IMR-90 (cell line): Measurements from ENCODE around the gene CCDC170. TPM values are rescaled to one million over a fixed set of nuclear protein-coding genes. Genes with fewer than 3 reads are reported as not detected.

Experiments
- ATAC-seq: fragments of 200-7000 bp; cut with Tn5 transposase; 2 replicates; pipeline ENCODE4 v1.9.1; 2020; ENCODE audit warnings: low read depth, mild to moderate bottlenecking, moderate library complexity
- BruUV-seq: library from RNA; stranded (reverse); fragments of 400-500 nt; replicated peaks from 2 replicates; lab custom pipeline; 2021; lab: Mats Ljungman, UMichigan
- CTCF ChIA-PET: fragments of 300-600 bp; formaldehyde crosslinking; extraction: SDS; loops from one replicate; lab custom pipeline; 2021; ENCODE audit warnings: antibody characterized with exemption; lab: Yijun Ruan, JAX
- POLR2A ChIA-PET: fragments of 300-600 bp; sonication (Branson Sonifier 250); formaldehyde crosslinking; loops from one replicate; lab custom pipeline; 2022; ENCODE audit warnings: antibody characterized with exemption; ENCODE audit not compliant: unreplicated experiment; lab: Charles Lee
- DNase-seq: peaks from one replicate; pipeline ENCODE4 v3.0.0; 2013
- H2AFZ ChIP-seq: replicated peaks from 2 replicates; pipeline ENCODE3; 2013; ENCODE audit warnings: low read length, mild to moderate bottlenecking; ENCODE audit not compliant: poor library complexity
- H2AK5ac ChIP-seq: 2 replicates; pipeline ENCODE4 v1.6.1; 2013; ENCODE audit warnings: low read depth, low read length, inconsistent platforms
- H2AK9ac ChIP-seq: replicated peaks from 2 replicates; pipeline ENCODE3; 2013; ENCODE audit warnings: mild to moderate bottlenecking, low read depth, low read length, moderate library complexity; ENCODE audit not compliant: poor library complexity
- H2BK120ac ChIP-seq: 2 replicates; pipeline ENCODE4 v1.6.1; 2013; ENCODE audit warnings: low read depth, low read length, inconsistent platforms
- H2BK15ac ChIP-seq: 3 replicates; pipeline ENCODE4 v1.6.1; 2013; ENCODE audit warnings: low read depth, low read length, inconsistent platforms
- H2BK20ac ChIP-seq: 2 replicates; pipeline ENCODE4 v1.6.1; 2013; ENCODE audit warnings: low read depth, mild to moderate bottlenecking, inconsistent platforms, low read length, moderate library complexity
- H2BK5ac ChIP-seq: 2 replicates; pipeline ENCODE4 v1.6.1; 2013; ENCODE audit warnings: mild to moderate bottlenecking, low read depth, low read length, inconsistent platforms; ENCODE audit not compliant: poor library complexity, severe bottlenecking
- H3K14ac ChIP-seq: replicated peaks from 2 replicates; pipeline ENCODE4 v1.6.1; 2013; ENCODE audit warnings: low read depth, low read length, inconsistent platforms
- H3K18ac ChIP-seq: 2 replicates; pipeline ENCODE4 v1.6.1; 2013; ENCODE audit warnings: low read depth, low read length, control low read depth
- H3K23ac ChIP-seq: 2 replicates; pipeline ENCODE4 v1.6.1; 2013; ENCODE audit warnings: low read depth, low read length, inconsistent platforms
- H3K27ac ChIP-seq: 2 replicates; pipeline ENCODE4 v1.5.1; 2013; ENCODE audit warnings: mild to moderate bottlenecking, control low read depth, low read length; ENCODE audit not compliant: insufficient read depth
- H3K27me3 ChIP-seq: 2 replicates; pipeline ENCODE4 v1.6.1; 2013; ENCODE audit warnings: low read length; ENCODE audit not compliant: control insufficient read depth, insufficient read depth
- H3K36me3 ChIP-seq: 2 replicates; pipeline ENCODE4 v1.6.1; 2013; ENCODE audit warnings: low read length, mixed read lengths; ENCODE audit not compliant: control insufficient read depth, insufficient read depth
- H3K4ac ChIP-seq: 2 replicates; pipeline ENCODE4 v1.6.1; 2013; ENCODE audit warnings: low read depth, low read length, inconsistent platforms
- H3K4me1 ChIP-seq: 2 replicates; pipeline ENCODE4 v1.6.1; 2013; ENCODE audit warnings: low read length, mixed read lengths; ENCODE audit not compliant: control insufficient read depth, insufficient read depth
- H3K4me2 ChIP-seq: 2 replicates; pipeline ENCODE4 v1.6.1; 2013; ENCODE audit warnings: low read depth, mild to moderate bottlenecking, control low read depth, low read length, moderate library complexity
- H3K4me3 ChIP-seq: 2 replicates; pipeline ENCODE4 v1.5.1; 2013; ENCODE audit warnings: low read depth, mild to moderate bottlenecking, control low read depth, low read length, moderate library complexity; ENCODE audit not compliant: insufficient read depth
- H3K56ac ChIP-seq: 2 replicates; pipeline ENCODE4 v1.6.1; 2013; ENCODE audit warnings: low read length, inconsistent platforms; ENCODE audit not compliant: insufficient read depth; ENCODE audit errors: extremely low read depth
- H3K79me1 ChIP-seq, 2 experiments: 2 replicates each; pipeline ENCODE4 v1.6.1; 2013; ENCODE audit warnings: low read length in 2 of 2, inconsistent platforms in 1 of 2, low read depth in 1 of 2
- H3K9ac ChIP-seq: 2 replicates; pipeline ENCODE4 v1.6.1; 2013; ENCODE audit warnings: low read depth, low read length, control low read depth
- H3K9me1 ChIP-seq: 2 replicates; pipeline ENCODE4 v1.6.1; 2013; ENCODE audit warnings: low read length, inconsistent platforms; ENCODE audit not compliant: insufficient read depth
- H3K9me3 ChIP-seq: 2 replicates; pipeline ENCODE4 v1.6.1; 2013; ENCODE audit warnings: low read length; ENCODE audit not compliant: control insufficient read depth, insufficient read depth
- H4K20me1 ChIP-seq: 2 replicates; pipeline ENCODE4 v1.6.1; 2013; ENCODE audit warnings: low read length, inconsistent platforms; ENCODE audit not compliant: insufficient read depth
- H4K5ac ChIP-seq: 2 replicates; pipeline ENCODE4 v1.6.1; 2013; ENCODE audit warnings: mild to moderate bottlenecking, low read depth, low read length, control low read depth
- H4K8ac ChIP-seq, 2 experiments: 2 replicates each; pipeline ENCODE4 v1.6.1; 2013; ENCODE audit warnings: low read depth in 2 of 2, low read length in 2 of 2, control low read depth in 1 of 2, inconsistent platforms in 1 of 2
- H4K91ac ChIP-seq: 2 replicates; pipeline ENCODE4 v1.6.1; 2013; ENCODE audit warnings: low read depth, low read length, inconsistent platforms; ENCODE audit not compliant: insufficient read depth
- BHLHE40 ChIP-seq: fragments of 150-350 bp; IDR thresholded peaks from 2 replicates; pipeline ENCODE4 v1.6.1; 2016; ENCODE audit warnings: mild to moderate bottlenecking, low read depth, low read length
- CEBPB ChIP-seq: IDR thresholded peaks from 2 replicates; pipeline ENCODE4 v1.6.1; 2012; ENCODE audit warnings: low read depth, low read length, improper control_type of control experiment
- CHD1 ChIP-seq: IDR thresholded peaks from 2 replicates; pipeline ENCODE4 v1.6.1; 2012; ENCODE audit warnings: low read depth, low read length, improper control_type of control experiment
- CTCF ChIP-seq: conservative IDR thresholded peaks from 2 replicates; pipeline ENCODE4 v1.5.1; 2012; ENCODE audit warnings: mild to moderate bottlenecking, low read depth, low read length, improper control_type of control experiment
- ELK1 ChIP-seq: fragments of 150-350 bp; IDR thresholded peaks from 2 replicates; pipeline ENCODE4 v1.6.1; 2016; ENCODE audit warnings: low read depth, mild to moderate bottlenecking, low read length, moderate library complexity, borderline replicate concordance
- MAFK ChIP-seq: IDR thresholded peaks from 2 replicates; pipeline ENCODE4 v1.6.1; 2012; ENCODE audit warnings: low read depth, low read length, improper control_type of control experiment
- MAZ ChIP-seq: IDR thresholded peaks from 2 replicates; pipeline ENCODE4 v1.6.1; 2012; ENCODE audit warnings: low read depth, mild to moderate bottlenecking, low read length, improper control_type of control experiment, moderate library complexity, borderline replicate concordance
- MXI1 ChIP-seq: IDR thresholded peaks from 2 replicates; pipeline ENCODE4 v1.6.1; 2012; ENCODE audit warnings: low read depth, mild to moderate bottlenecking, low read length, moderate library complexity, borderline replicate concordance
- NFE2L2 ChIP-seq: fragments of 150-350 bp; IDR thresholded peaks from 2 replicates; pipeline ENCODE4 v1.6.1; 2016; ENCODE audit warnings: low read depth, mild to moderate bottlenecking, low read length
- POLR2A ChIP-seq: IDR thresholded peaks from 2 replicates; pipeline ENCODE4 v1.6.1; 2012; ENCODE audit warnings: mild to moderate bottlenecking, low read depth, low read length
- RAD21 ChIP-seq: IDR thresholded peaks from 2 replicates; pipeline ENCODE4 v1.6.1; 2012; ENCODE audit warnings: low read length, improper control_type of control experiment
- RCOR1 ChIP-seq: IDR thresholded peaks from 2 replicates; pipeline ENCODE4 v1.6.1; 2012; ENCODE audit warnings: mild to moderate bottlenecking, low read length, improper control_type of control experiment; ENCODE audit not compliant: insufficient replicate concordance
- RFX5 ChIP-seq: IDR thresholded peaks from 2 replicates; pipeline ENCODE4 v1.8.0; 2012; ENCODE audit warnings: low read depth, mild to moderate bottlenecking, low read length, moderate library complexity
- SMC3 ChIP-seq: fragments of 150-350 bp; IDR thresholded peaks from 2 replicates; pipeline ENCODE4 v1.6.1; 2016; ENCODE audit warnings: low read depth, mild to moderate bottlenecking, antibody characterized with exemption, low read length, moderate library complexity
- WGBS, 2 experiments: methylation state at CpG; one replicate each; pipeline versions ENCODE4 v1.1.5 to v1.1.7; 2013; ENCODE audit warnings: missing lambda C conversion rate in 2 of 2; ENCODE audit not compliant: insufficient read length in 1 of 2; ENCODE audit errors: extremely low coverage in 2 of 2; 5-methylcytosine and 5-hydroxymethylcytosine counted together
- dilution Hi-C: fragments of 300-500 bp; cut with HindIII; formaldehyde crosslinking; loops from one replicate; pipeline ENCODE4 v1.14.3; 2018; ENCODE audit warnings: low sequenced_read_pairs; ENCODE audit not compliant: unreplicated experiment
- in situ Hi-C: fragments of 300-500 bp; cut with MboI; formaldehyde crosslinking; loops from 3 replicates; pipeline ENCODE4 v1.14.3; 2019; ENCODE audit warnings: low sequenced_read_pairs, inconsistent platforms, mixed read lengths
- intact Hi-C: fragments of 100-400 bp; cut with micrococcal nuclease; formaldehyde crosslinking; loops from 2 replicates; pipeline ENCODE4 v1.10.0; 2022
- polyA plus RNA-seq, 3 experiments: library from polyadenylated mRNA; depleted of rRNA; stranded (reverse); fragments of >200 nt; gene quantifications; 2 replicates each; pipeline ENCODE4 v1.2.3, GENCODE V29; 2012; ENCODE audit warnings: low replicate concordance in 1 of 3
- total RNA-seq: library from RNA; depleted of rRNA; stranded (reverse); fragments of >200 nt; gene quantifications from 2 replicates; pipeline ENCODE4 v1.2.3, GENCODE V29; 2012
- TF ChIP-seq, protein P1 (sequence below): fragments of 150-350 bp; IDR thresholded peaks from 2 replicates; pipeline ENCODE4 v1.6.1; 2017; ENCODE audit warnings: mild to moderate bottlenecking, antibody characterized with exemption, low read length, low read depth

Gene CCDC170
- total and polyA plus RNA-seq, 2 of the 4 experiments (the other 2 are of a cell fraction) = 0.12 to 0.54 TPM

- H3K36me3 ChIP-seq = no peaks in the 10 kb centered on the region
- WGBS, 2 experiments = 57% methylated on average over 2 of the region's 8 CpGs; no CpG with 5 or more reads in 1 of the 2 experiments
- in situ Hi-C loops = no loop called here
- no peak overlapping the region for H2BK20ac ChIP-seq
- no peak overlapping the region for H2BK5ac ChIP-seq
- H4K20me1 ChIP-seq = no peaks in the 10 kb centered on the region
- H4K5ac ChIP-seq = no peak overlapping the region
- H3K56ac ChIP-seq = no peak overlapping the region
- H3K4me3 ChIP-seq = no peak overlapping the region
- H2AK9ac ChIP-seq = no peak overlapping the region
- no peak overlapping the region for H3K27ac ChIP-seq
- no peak for ATAC-seq
- ChIA-PET POLR2A (no interaction called here), CTCF (interaction anchor here (1.2 kb wide), 1 partner anchor 9 kb away, joined by 4 read pairs; no protein-coding TSS in a partner anchor)
- no peak overlapping the region for H4K8ac ChIP-seq
- no peak overlapping the region for H3K23ac ChIP-seq
- intact Hi-C loops = no loop called here
- no peak for DNase-seq
- no peak overlapping the region for H2AK5ac ChIP-seq
- H3K4me2 ChIP-seq = no peak overlapping the region
- no peak overlapping the region for H2BK15ac ChIP-seq
- H3K4ac ChIP-seq = no peak overlapping the region
- dilution Hi-C loops = no loop called here
- TF ChIP-seq ELK1 (no peak), CTCF (no peak), MAZ (no peak), CEBPB (no peak), RFX5 (no peak), MXI1 (no peak), BHLHE40 (no peak), MAFK (no peak), RAD21 (no peak), RCOR1 (no peak), CHD1 (no peak), NFE2L2 (no peak), POLR2A (no peak), SMC3 (no peak)
- TF ChIP-seq, protein P1, sequence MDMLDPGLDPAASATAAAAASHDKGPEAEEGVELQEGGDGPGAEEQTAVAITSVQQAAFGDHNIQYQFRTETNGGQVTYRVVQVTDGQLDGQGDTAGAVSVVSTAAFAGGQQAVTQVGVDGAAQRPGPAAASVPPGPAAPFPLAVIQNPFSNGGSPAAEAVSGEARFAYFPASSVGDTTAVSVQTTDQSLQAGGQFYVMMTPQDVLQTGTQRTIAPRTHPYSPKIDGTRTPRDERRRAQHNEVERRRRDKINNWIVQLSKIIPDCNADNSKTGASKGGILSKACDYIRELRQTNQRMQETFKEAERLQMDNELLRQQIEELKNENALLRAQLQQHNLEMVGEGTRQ = no peak
- no peaks in the 10 kb centered on the region for H3K9me3 ChIP-seq
- H3K79me1 ChIP-seq = no peaks in the 10 kb centered on the region
- H3K9ac ChIP-seq = no peak overlapping the region
- no peak overlapping the region for H2AFZ ChIP-seq
- H3K14ac ChIP-seq = no peak overlapping the region
- no peaks in the 10 kb centered on the region for H3K9me1 ChIP-seq
- H4K91ac ChIP-seq = no peak overlapping the region
- H3K18ac ChIP-seq = no peak overlapping the region
- BruUV-seq = no TSS peak
- no peaks in the 10 kb centered on the region for H3K4me1 ChIP-seq
- no peak overlapping the region for H2BK120ac ChIP-seq
- H3K27me3 ChIP-seq = no peaks in the 10 kb centered on the region
Observed at GRCh38 chr6:151576633-151577032, 82.8 kb downstream of the CCDC170 start.
